Subcutaneous adipose tissue (tissue), 4 donors: ENCODE measurements around the gene FAM193A. TPM values are rescaled to one million over a fixed set of nuclear protein-coding genes. Genes with fewer than 3 reads are reported as not detected.

Experiments used
- total RNA-seq, 4 donors: library from RNA; depleted of rRNA; stranded (reverse); fragments of >200 nt; gene quantifications; one replicate each; pipeline ENCODE4 v1.1.0, GENCODE V29; 2016
- TF ChIP-seq, protein P1 (sequence below): fragments of 450-650 bp; IDR thresholded peaks from one replicate; pipeline ENCODE4 v1.5.1; 2016; ENCODE audit warnings: low read depth, mild to moderate bottlenecking, control low read depth, antibody characterized with exemption, moderate library complexity

FAM193A gene
- total RNA-seq, 4 donors from 2014 or later, result 16.5 to 39.2 (median 24.0) TPM

DNA sequence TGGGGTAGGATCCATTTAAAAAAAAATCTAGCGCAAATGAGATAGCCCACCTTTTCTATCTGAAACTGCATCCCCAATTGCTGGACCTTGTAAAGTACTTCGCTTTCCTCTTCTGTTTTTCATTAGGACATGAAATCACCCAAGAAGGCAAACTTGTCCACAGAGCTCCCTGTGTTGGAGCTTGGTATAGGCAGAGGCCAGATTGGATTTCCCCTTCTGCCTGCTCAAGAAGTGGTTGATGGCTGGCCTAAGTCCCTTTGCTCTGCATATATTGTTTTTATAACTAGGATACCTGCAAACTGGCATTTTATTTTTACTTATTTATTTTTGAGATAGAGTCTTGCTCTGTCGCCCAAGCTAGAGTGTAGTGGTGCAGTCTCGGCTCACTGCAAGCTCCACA lies 39.1 kb upstream of the FAM193A start:
- TF ChIP-seq, protein P1, sequence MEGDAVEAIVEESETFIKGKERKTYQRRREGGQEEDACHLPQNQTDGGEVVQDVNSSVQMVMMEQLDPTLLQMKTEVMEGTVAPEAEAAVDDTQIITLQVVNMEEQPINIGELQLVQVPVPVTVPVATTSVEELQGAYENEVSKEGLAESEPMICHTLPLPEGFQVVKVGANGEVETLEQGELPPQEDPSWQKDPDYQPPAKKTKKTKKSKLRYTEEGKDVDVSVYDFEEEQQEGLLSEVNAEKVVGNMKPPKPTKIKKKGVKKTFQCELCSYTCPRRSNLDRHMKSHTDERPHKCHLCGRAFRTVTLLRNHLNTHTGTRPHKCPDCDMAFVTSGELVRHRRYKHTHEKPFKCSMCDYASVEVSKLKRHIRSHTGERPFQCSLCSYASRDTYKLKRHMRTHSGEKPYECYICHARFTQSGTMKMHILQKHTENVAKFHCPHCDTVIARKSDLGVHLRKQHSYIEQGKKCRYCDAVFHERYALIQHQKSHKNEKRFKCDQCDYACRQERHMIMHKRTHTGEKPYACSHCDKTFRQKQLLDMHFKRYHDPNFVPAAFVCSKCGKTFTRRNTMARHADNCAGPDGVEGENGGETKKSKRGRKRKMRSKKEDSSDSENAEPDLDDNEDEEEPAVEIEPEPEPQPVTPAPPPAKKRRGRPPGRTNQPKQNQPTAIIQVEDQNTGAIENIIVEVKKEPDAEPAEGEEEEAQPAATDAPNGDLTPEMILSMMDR, result no peak

DNA sequence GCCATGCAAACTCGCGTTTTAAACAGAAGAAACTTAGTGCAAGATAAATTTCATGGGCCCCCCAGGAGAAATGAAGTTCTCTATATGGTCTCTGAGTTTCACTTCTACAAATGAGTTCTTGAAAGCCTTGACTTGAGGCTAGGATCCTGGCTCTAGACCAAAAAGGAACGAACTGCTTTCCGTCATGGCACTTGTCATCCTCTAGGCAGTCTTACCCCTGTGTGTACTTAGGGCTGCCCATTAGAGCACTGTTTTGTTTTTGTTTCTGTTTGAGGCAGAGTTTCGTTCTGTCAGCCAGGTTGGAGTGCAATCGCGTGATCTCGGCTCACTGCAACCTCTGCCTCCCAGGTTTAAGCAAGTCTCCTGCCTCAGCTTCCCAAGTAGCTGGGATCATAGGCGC lies 38.5 kb upstream of the FAM193A start:
- TF ChIP-seq, protein P1, result no peak

DNA sequence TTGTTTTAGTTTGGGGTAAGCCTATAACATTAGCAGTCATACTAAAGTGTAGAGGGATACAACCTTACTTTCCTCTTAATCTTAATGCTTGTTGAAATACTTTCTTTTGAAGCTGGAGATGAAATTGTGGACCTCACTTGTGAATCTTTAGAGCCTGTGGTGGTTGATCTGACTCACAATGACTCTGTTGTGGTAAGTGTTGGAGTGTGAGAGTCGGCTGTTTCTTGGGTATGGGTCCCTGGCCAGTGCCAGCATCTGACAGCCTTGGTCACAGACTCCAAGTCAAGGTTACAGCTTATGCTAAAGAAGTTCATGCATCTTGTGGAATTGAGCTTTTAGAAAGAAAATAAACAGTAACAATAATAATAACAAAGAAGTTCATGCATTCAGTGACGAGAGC lies 35.9 kb upstream of the FAM193A start:
- TF ChIP-seq, protein P1, result no peak

DNA sequence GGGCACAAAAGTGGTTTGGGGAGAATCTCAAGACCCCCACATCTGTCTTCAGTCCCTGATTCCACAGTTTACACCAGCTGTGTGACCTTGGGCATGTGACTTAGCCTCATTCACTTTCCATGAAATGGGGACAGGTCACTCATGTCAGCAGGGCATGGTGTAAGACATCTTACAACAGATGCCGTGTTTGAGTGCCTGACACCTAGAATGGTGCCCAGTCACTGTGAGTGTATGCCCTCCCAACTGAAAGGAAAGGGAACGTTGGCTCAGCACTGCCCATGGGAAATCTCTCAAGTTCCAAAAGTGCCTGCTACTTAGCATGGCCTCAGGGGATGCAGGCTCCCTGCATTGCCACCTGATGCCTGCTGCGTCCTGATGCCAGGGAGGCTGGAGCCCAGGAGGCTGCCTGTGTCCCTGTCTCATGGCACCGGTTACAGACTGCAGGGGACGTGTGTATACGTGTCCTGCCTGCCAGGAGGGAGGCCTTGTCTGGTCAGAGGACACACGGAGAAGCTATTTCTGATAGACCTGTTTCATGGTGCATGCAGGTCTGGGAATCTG lies 35.3 kb upstream of the FAM193A start:
- TF ChIP-seq, protein P1, result no peak

DNA sequence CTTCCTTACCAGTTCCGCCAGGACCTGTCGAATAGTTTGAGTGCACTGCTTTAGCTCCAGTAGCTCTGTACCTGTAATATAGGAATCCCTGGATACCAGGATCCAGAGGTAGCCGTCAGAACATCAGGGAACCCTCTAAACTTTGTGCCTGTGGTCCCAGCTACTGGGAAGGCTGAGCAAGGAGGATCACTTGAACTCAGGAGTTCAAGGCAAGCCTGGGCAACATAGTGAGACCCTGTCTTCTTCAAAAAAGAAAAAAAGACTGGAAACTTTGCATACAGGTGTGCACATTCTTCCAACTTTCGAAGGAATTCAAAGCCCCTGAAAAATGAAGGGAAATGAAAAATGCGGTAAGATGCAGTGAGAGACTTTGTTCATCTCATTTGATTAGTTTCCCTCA lies 32.6 kb upstream of the FAM193A start:
- TF ChIP-seq, protein P1, result no peak

DNA sequence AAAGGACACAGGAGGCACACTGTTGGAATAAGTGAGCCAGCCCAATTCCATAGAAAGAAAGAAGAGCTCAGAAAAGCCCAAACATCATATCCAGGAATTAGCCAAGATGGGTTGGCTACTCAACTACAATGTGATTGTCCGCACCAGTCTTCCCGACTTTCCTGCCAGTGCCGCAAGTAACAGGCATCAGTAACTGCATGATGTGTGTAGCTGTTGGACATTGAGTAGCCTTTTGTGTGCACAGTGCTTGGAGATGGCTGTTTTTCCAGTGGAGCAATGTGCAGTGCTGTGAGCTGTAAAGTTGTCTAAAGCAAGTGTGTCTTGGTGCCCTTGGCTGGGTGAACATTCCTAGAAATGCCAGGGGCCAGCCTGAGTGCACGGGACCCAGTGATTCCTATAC lies 29.2 kb upstream of the FAM193A start:
- TF ChIP-seq, protein P1, result no peak

DNA sequence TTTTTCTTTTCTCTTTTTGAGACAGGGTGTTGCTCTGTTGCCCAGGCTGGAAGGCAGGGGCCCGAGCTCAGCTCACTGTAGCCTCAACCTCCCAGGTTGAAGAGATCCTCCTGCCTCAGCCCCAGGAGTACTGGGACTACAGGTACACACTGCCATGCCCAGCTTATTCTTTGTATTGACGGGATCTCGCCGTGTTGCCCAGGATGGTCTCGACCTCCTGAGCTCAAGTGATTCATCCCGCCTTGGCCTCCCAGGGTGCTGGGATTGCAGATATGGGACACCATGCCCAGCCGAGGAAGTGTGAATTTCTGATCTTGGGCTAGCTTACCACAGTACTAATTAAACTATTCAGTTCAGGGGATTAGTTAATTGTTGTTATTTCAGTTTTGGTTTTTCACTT lies 28.6 kb upstream of the FAM193A start:
- TF ChIP-seq, protein P1, result no peak
